BLaER1 (cell line): Measurements from ENCODE around the gene GSKIP.
A peak's percentile ranks its signal among the peaks of the same experiment; 100 is the strongest.

Experiments
- H3K27ac ChIP-seq: shearing (Covaris generic); formaldehyde crosslinking; 2 replicates; pipeline ENCODE4 v1.8.1; 2022
- H3K27me3 ChIP-seq: shearing (Covaris generic); formaldehyde crosslinking; 2 replicates; pipeline ENCODE4 v1.8.1; 2022
- H3K36me3 ChIP-seq: shearing (Covaris generic); formaldehyde crosslinking; 2 replicates; pipeline ENCODE4 v1.8.1; 2022
- H3K4me1 ChIP-seq: shearing (Covaris generic); formaldehyde crosslinking; 2 replicates; pipeline ENCODE4 v1.8.1; 2022
- H3K4me2 ChIP-seq: shearing (Covaris generic); formaldehyde crosslinking; 2 replicates; pipeline ENCODE4 v1.8.1; 2022
- H3K4me3 ChIP-seq: shearing (Covaris generic); formaldehyde crosslinking; 2 replicates; pipeline ENCODE4 v1.8.1; 2022
- H3K9ac ChIP-seq: shearing (Covaris generic); formaldehyde crosslinking; 2 replicates; pipeline ENCODE4 v1.8.1; 2022
- H3K9me3 ChIP-seq: shearing (Covaris generic); formaldehyde crosslinking; 2 replicates; pipeline ENCODE4 v1.8.1; 2022
- H4K20me1 ChIP-seq: shearing (Covaris generic); formaldehyde crosslinking; 2 replicates; pipeline ENCODE4 v1.8.1; 2022
- Cebpa-rat ChIP-seq: shearing (Covaris generic); IDR thresholded peaks from 2 replicates; pipeline ENCODE4 v1.8.1; 2022

The GSKIP gene

GRCh38 chr14:96373538-96373937 lies 10.2 kb downstream of the GSKIP start:
- Histone ChIP-seq H3K27me3 (no peaks in the 10 kb centered on the region), H3K36me3 (peaks cover 22% of the 10 kb centered on the region), H4K20me1 (peaks cover 59% of the 10 kb centered on the region), H3K9ac (no peak overlapping the region), H3K27ac (no peak overlapping the region), H3K4me3 (no peak overlapping the region), H3K9me3 (peaks cover 14% of the 10 kb centered on the region; the same call in 1 of the 2 replicates), H3K4me1 (no peaks in the 10 kb centered on the region), H3K4me2 (no peak overlapping the region)
- no peak for TF ChIP-seq Cebpa-rat

GRCh38 chr14:96376093-96376492 lies 12.8 kb downstream of the GSKIP start:
- Histone ChIP-seq H3K36me3 (peaks cover 7% of the 10 kb centered on the region; the same call in 1 of the 2 replicates), H3K9ac (no peak overlapping the region), H3K4me2 (no peak overlapping the region), H3K27ac (no peak overlapping the region), H3K4me1 (peaks cover 6% of the 10 kb centered on the region; the same call in 1 of the 2 replicates), H3K9me3 (no peaks in the 10 kb centered on the region), H3K4me3 (no peak overlapping the region), H3K27me3 (no peaks in the 10 kb centered on the region), H4K20me1 (peaks cover 64% of the 10 kb centered on the region)
- TF ChIP-seq Cebpa-rat = no peak

GRCh38 chr14:96380735-96381134 lies 17.4 kb downstream of the GSKIP start:
- H4K20me1 ChIP-seq = peaks cover 49% of the 10 kb centered on the region
- peaks cover 35% of the 10 kb centered on the region for H3K36me3 ChIP-seq
- no peaks in the 10 kb centered on the region for H3K9me3 ChIP-seq
- H3K27ac ChIP-seq = no peak overlapping the region
- no peak overlapping the region for H3K9ac ChIP-seq
- H3K27me3 ChIP-seq = no peaks in the 10 kb centered on the region
- no peak overlapping the region for H3K4me2 ChIP-seq
- no peak overlapping the region for H3K4me3 ChIP-seq
- H3K4me1 ChIP-seq = peaks cover 6% of the 10 kb centered on the region; the same call in 1 of the 2 replicates
- no peak for TF ChIP-seq Cebpa-rat

- Histone ChIP-seq H3K27me3 (no peaks in the 10 kb centered on the region), H3K36me3 (peaks cover 44% of the 10 kb centered on the region), H3K9ac (no peak overlapping the region), H3K9me3 (no peaks in the 10 kb centered on the region), H3K4me2 (no peak overlapping the region), H3K4me3 (no peak overlapping the region), H4K20me1 (peaks cover 29% of the 10 kb centered on the region), H3K4me1 (peaks cover 6% of the 10 kb centered on the region; the same call in 1 of the 2 replicates), H3K27ac (no peak overlapping the region)
- no peak for TF ChIP-seq Cebpa-rat
These were observed 20.1 kb downstream of the GSKIP start for GRCh38 chr14:96383445-96383844.

- Histone ChIP-seq H3K36me3 (peaks cover 44% of the 10 kb centered on the region), H4K20me1 (peaks cover 23% of the 10 kb centered on the region), H3K9me3 (no peaks in the 10 kb centered on the region), H3K4me2 (no peak overlapping the region), H3K4me3 (no peak overlapping the region), H3K27me3 (no peaks in the 10 kb centered on the region), H3K27ac (no peak overlapping the region), H3K9ac (no peak overlapping the region), H3K4me1 (peaks cover 6% of the 10 kb centered on the region; the same call in 1 of the 2 replicates)
- TF ChIP-seq Cebpa-rat = no peak
These were observed 20.7 kb downstream of the GSKIP start for GRCh38 chr14:96384053-96384452.

- Histone ChIP-seq H3K9ac (no peak overlapping the region), H3K36me3 (peaks cover 44% of the 10 kb centered on the region), H3K4me3 (no peak overlapping the region), H3K27me3 (no peaks in the 10 kb centered on the region), H3K9me3 (no peaks in the 10 kb centered on the region), H3K27ac (no peak overlapping the region), H3K4me1 (peaks cover 6% of the 10 kb centered on the region; the same call in 1 of the 2 replicates), H3K4me2 (no peak overlapping the region), H4K20me1 (peaks cover 16% of the 10 kb centered on the region)
- no peak for TF ChIP-seq Cebpa-rat
These were observed 21.4 kb downstream of the GSKIP start for GRCh38 chr14:96384740-96385139.

- Histone ChIP-seq H3K9ac (no peak overlapping the region), H3K4me3 (no peak overlapping the region), H3K36me3 (peaks cover 44% of the 10 kb centered on the region), H3K4me2 (no peak overlapping the region), H4K20me1 (peaks cover 10% of the 10 kb centered on the region), H3K27ac (no peak overlapping the region), H3K4me1 (peaks cover 9% of the 10 kb centered on the region), H3K27me3 (no peaks in the 10 kb centered on the region), H3K9me3 (no peaks in the 10 kb centered on the region)
- no peak for TF ChIP-seq Cebpa-rat
These were observed 22.1 kb downstream of the GSKIP start for GRCh38 chr14:96385385-96385784.

- Histone ChIP-seq H3K27me3 (no peaks in the 10 kb centered on the region), H3K27ac (peak overlapping the region; percentile 81), H3K4me3 (peak overlapping the region; percentile 75), H3K36me3 (peaks cover 14% of the 10 kb centered on the region; the same call in 1 of the 2 replicates), H3K4me2 (peak overlapping the region; percentile 98), H3K9ac (peak overlapping the region; percentile 80), H3K4me1 (peaks cover 18% of the 10 kb centered on the region), H4K20me1 (no peaks in the 10 kb centered on the region), H3K9me3 (no peaks in the 10 kb centered on the region)
- TF ChIP-seq Cebpa-rat = no peak
These were observed 27.6 kb downstream of the GSKIP start for GRCh38 chr14:96390965-96391292.

GRCh38 chr14:96391293-96392118 lies 28.2 kb downstream of the GSKIP start:
- peak overlapping the region; percentile 81 for H3K27ac ChIP-seq
- H4K20me1 ChIP-seq = no peaks in the 10 kb centered on the region
- no peak for TF ChIP-seq Cebpa-rat

GRCh38 chr14:96393071-96393691 lies 29.9 kb downstream of the GSKIP start:
- peaks cover 18% of the 10 kb centered on the region for H3K4me1 ChIP-seq
- H3K4me3 ChIP-seq = no peak overlapping the region
- no peak for TF ChIP-seq Cebpa-rat
- H3K9me3 ChIP-seq = no peaks in the 10 kb centered on the region
- H3K36me3 ChIP-seq = no peaks in the 10 kb centered on the region
- H4K20me1 ChIP-seq = no peaks in the 10 kb centered on the region
- no peak overlapping the region for H3K27ac ChIP-seq
- H3K27me3 ChIP-seq = no peaks in the 10 kb centered on the region
- no peak overlapping the region for H3K9ac ChIP-seq
- no peak overlapping the region for H3K4me2 ChIP-seq

More at GRCh38 chr14:96391293-96392118, 28.2 kb downstream of the GSKIP start:
- no peaks in the 10 kb centered on the region for H3K27me3 ChIP-seq
- H3K4me3 ChIP-seq = peak overlapping the region; percentile 75
- H3K9me3 ChIP-seq = no peaks in the 10 kb centered on the region
- peaks cover 8% of the 10 kb centered on the region; the same call in 1 of the 2 replicates for H3K36me3 ChIP-seq
- H3K4me1 ChIP-seq = peaks cover 18% of the 10 kb centered on the region
- H3K9ac ChIP-seq = peak overlapping the region; percentile 80
- peak overlapping the region; percentile 98 for H3K4me2 ChIP-seq
